Measurements from ENCODE around the gene DUSP16. TPM values are rescaled to one million over a fixed set of nuclear protein-coding genes. Genes with fewer than 3 reads are reported as not detected.
A peak's percentile ranks its signal among the peaks of the same experiment; 100 is the strongest.

Gene DUSP16
- total RNA-seq, 2 experiments from 2014 or later: 32.2 to 38.1 TPM

GRCh38 chr12:12450043-12450471 is 112.6 kb downstream of the DUSP16 start:
- POLR2A ChIA-PET: no interaction called here
- Mint-ChIP-seq H3K4me1 (peaks cover 13% of the 10 kb centered on the region), H3K27ac (no peak overlapping the region), H3K4me3 (no peak overlapping the region), H3K36me3 (peaks cover 10% of the 10 kb centered on the region), H3K27me3 (no peaks in the 10 kb centered on the region), H3K9me3 (no peaks in the 10 kb centered on the region)
- ATAC-seq (ENCODE audit: low read depth) (no peak), DNase-seq (no peak)

DNA sequence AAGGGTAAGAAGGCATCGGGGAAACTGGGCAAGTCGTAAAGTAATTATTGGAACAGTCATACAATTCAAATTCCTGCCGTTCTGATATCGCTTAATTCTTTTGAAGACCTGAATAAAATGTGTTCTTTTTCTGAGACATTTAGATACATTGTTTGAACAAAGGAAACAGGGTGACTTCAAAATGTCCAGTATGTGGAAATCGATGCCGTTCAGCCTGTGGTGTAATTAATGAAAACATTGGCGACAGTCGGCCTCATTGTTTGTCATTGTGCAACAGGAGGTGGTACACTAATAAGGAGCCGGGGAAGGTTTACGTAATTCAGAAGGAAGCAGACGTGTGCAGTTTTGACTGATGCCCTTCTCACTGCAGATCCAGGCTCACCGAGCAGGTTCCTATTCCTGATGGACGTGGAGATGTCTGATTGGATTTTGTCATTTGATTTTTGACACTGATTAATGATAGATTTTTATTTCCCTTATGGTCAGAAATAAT is 113.1 kb downstream of the DUSP16 start:
- DNase-seq: no peak
- H3K9me3 Mint-ChIP-seq: no peaks in the 10 kb centered on the region
- POLR2A ChIA-PET: no interaction called here
- no peak overlapping the region for H3K27ac Mint-ChIP-seq
- peaks cover 13% of the 10 kb centered on the region for H3K4me1 Mint-ChIP-seq
- no peak for ATAC-seq (ENCODE audit: low read depth)
- peaks cover 10% of the 10 kb centered on the region for H3K36me3 Mint-ChIP-seq
- H3K27me3 Mint-ChIP-seq: no peaks in the 10 kb centered on the region
- H3K4me3 Mint-ChIP-seq: no peak overlapping the region

- Mint-ChIP-seq H3K4me3 (no peak overlapping the region), H3K27ac (no peak overlapping the region), H3K27me3 (no peaks in the 10 kb centered on the region), H3K4me1 (peaks cover 20% of the 10 kb centered on the region), H3K36me3 (peaks cover 12% of the 10 kb centered on the region), H3K9me3 (no peaks in the 10 kb centered on the region)
- DNase-seq (no peak), ATAC-seq (ENCODE audit: low read depth) (no peak)
- POLR2A ChIA-PET: no interaction called here
These were observed 114.8 kb downstream of the DUSP16 start for GRCh38 chr12:12447837-12448236.

- POLR2A ChIA-PET: no interaction called here
- peaks cover 12% of the 10 kb centered on the region for H3K36me3 Mint-ChIP-seq
- no peaks in the 10 kb centered on the region for H3K9me3 Mint-ChIP-seq
- DNase-seq (no peak), ATAC-seq (ENCODE audit: low read depth) (no peak)
- peaks cover 26% of the 10 kb centered on the region for H3K4me1 Mint-ChIP-seq
- no peak overlapping the region for H3K27ac Mint-ChIP-seq
- H3K4me3 Mint-ChIP-seq: no peak overlapping the region
- H3K27me3 Mint-ChIP-seq: no peaks in the 10 kb centered on the region
These were observed 115.4 kb downstream of the DUSP16 start for GRCh38 chr12:12447236-12447635.

DNA sequence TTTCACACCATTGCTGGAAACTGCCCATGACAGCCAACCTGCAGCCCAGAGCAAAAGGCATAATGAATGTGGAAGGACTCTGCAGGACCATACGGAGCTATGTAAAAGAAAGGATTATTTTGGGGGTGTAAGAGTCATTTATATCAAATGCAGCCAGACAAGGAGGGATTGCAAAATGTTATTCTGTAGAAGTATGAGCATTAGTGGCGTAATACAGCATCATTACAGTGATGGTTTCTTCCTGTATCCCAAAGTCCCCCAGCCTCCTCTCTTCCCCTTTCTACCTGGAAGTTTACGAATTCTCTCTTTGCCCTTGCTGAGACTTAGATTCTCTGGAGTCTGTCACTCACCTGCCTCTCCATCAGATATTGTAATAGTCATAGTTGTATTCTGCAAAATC is 115.9 kb downstream of the DUSP16 start:
- H3K9me3 Mint-ChIP-seq: no peaks in the 10 kb centered on the region
- ATAC-seq (ENCODE audit: low read depth) (no peak), DNase-seq (no peak)
- peaks cover 8% of the 10 kb centered on the region for H3K36me3 Mint-ChIP-seq
- peaks cover 31% of the 10 kb centered on the region for H3K4me1 Mint-ChIP-seq
- H3K27ac Mint-ChIP-seq: no peak overlapping the region
- H3K4me3 Mint-ChIP-seq: no peak overlapping the region
- POLR2A ChIA-PET: no interaction called here
- H3K27me3 Mint-ChIP-seq: no peaks in the 10 kb centered on the region

GRCh38 chr12:12445882-12446181 is 116.8 kb downstream of the DUSP16 start:
- ATAC-seq (ENCODE audit: low read depth): no peak
- no peaks in the 10 kb centered on the region for H3K9me3 Mint-ChIP-seq
- no peaks in the 10 kb centered on the region for H3K27me3 Mint-ChIP-seq

GRCh38 chr12:12445165-12445881 is 117.3 kb downstream of the DUSP16 start:
- ATAC-seq (ENCODE audit: low read depth): no peak

More at GRCh38 chr12:12445882-12446181, 116.8 kb downstream of the DUSP16 start:
- Mint-ChIP-seq H3K36me3 (peaks cover 8% of the 10 kb centered on the region), H3K4me3 (no peak overlapping the region), H3K27ac (no peak overlapping the region), H3K4me1 (peaks cover 40% of the 10 kb centered on the region)
- no peak for DNase-seq
- POLR2A ChIA-PET: interaction anchor here (0.7 kb wide), 1 partner anchor 117 kb away, joined by 4 read pairs; no protein-coding TSS in a partner anchor

GRCh38 chr12:12443431-12443878 is 119.2 kb downstream of the DUSP16 start:
- Mint-ChIP-seq H3K4me3 (no peak overlapping the region), H3K27ac (peak overlapping the region; percentile 66), H3K4me1 (peaks cover 51% of the 10 kb centered on the region), H3K9me3 (no peaks in the 10 kb centered on the region), H3K27me3 (no peaks in the 10 kb centered on the region), H3K36me3 (peaks cover 18% of the 10 kb centered on the region)
- no peak for ATAC-seq (ENCODE audit: low read depth)
- POLR2A ChIA-PET: interaction anchor here (0.6 to 2.6 kb wide), 3 partner anchors 31 to 97 kb away, joined by 3 to 11 read pairs (median 5); no protein-coding TSS in a partner anchor
- no peak for DNase-seq

More at GRCh38 chr12:12445165-12445881, 117.3 kb downstream of the DUSP16 start:
- Mint-ChIP-seq H3K27me3 (no peaks in the 10 kb centered on the region), H3K4me1 (peaks cover 45% of the 10 kb centered on the region), H3K27ac (no peak overlapping the region), H3K4me3 (no peak overlapping the region), H3K9me3 (no peaks in the 10 kb centered on the region), H3K36me3 (peaks cover 9% of the 10 kb centered on the region)
- DNase-seq: no peak
- POLR2A ChIA-PET: interaction anchor here (0.7 kb wide), 1 partner anchor 118 kb away, joined by 4 read pairs; no protein-coding TSS in a partner anchor

GRCh38 chr12:12442548-12443071 is 120.1 kb downstream of the DUSP16 start:
- POLR2A ChIA-PET: interaction anchor here (0.6 to 2.6 kb wide), 7 partner anchors 23 to 98 kb away, joined by 3 to 11 read pairs (median 5); partner anchors contain the start of gene BORCS5
- no peak for ATAC-seq (ENCODE audit: low read depth)
- Mint-ChIP-seq H3K36me3 (peaks cover 24% of the 10 kb centered on the region), H3K4me3 (no peak overlapping the region), H3K4me1 (peaks cover 51% of the 10 kb centered on the region), H3K9me3 (no peaks in the 10 kb centered on the region), H3K27me3 (no peaks in the 10 kb centered on the region), H3K27ac (peak overlapping the region; percentile 96)
- DNase-seq: no peak

DNA sequence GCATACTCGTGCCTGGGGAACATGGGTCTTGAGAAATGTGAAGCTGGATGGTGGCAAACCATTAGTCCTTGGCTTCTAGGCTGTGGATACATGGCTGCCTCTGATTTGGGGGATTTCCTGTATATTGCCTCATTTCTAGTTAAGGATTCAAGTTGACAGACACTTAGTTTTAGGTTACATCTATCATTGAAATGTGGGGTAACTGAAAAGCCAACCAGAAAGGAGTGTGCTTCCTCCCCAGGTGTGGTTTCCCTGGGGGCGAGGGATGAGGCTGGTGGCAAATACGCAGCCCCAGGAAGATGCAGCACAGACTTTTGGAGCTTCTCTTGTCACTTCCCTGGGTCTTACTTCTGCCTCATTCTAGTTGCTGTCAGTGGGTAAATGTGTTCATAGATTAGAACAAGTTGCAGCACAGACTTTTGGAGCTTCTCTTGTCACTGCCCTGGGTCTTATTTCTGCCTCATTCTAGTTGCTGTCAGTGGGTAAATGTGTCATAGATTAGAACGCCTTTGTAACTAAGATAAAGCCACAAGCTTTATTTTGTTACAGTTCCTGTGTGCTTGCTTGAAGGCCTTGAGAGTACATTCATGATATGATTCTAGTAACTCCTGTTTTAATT is 120.7 kb downstream of the DUSP16 start:
- Mint-ChIP-seq H3K4me1 (peaks cover 45% of the 10 kb centered on the region), H3K27me3 (no peaks in the 10 kb centered on the region), H3K4me3 (peak overlapping the region; percentile 64), H3K36me3 (peaks cover 28% of the 10 kb centered on the region), H3K27ac (peak overlapping the region; percentile 96), H3K9me3 (peaks cover 5% of the 10 kb centered on the region)
- ATAC-seq (ENCODE audit: low read depth): peak; percentile 82
- POLR2A ChIA-PET: interaction anchor here (0.5 to 2.6 kb wide), 11 partner anchors 9 to 255 kb away, joined by 3 to 11 read pairs (median 3); no protein-coding TSS in a partner anchor
- peak; percentile 58 for DNase-seq

- peaks cover 40% of the 10 kb centered on the region for H3K4me1 Mint-ChIP-seq
- no peaks in the 10 kb centered on the region for H3K27me3 Mint-ChIP-seq
- peak overlapping the region; percentile 64 for H3K4me3 Mint-ChIP-seq
- DNase-seq: no peak
- POLR2A ChIA-PET: interaction anchor here (0.5 to 2.6 kb wide), 10 partner anchors 8 to 256 kb away, joined by 3 to 11 read pairs (median 4); no protein-coding TSS in a partner anchor
- peaks cover 32% of the 10 kb centered on the region for H3K36me3 Mint-ChIP-seq
- peaks cover 7% of the 10 kb centered on the region for H3K9me3 Mint-ChIP-seq
- H3K27ac Mint-ChIP-seq: peak overlapping the region; percentile 96
- no peak for ATAC-seq (ENCODE audit: low read depth)
These were observed 121.2 kb downstream of the DUSP16 start for GRCh38 chr12:12441429-12441807.

- H3K27me3 Mint-ChIP-seq: no peaks in the 10 kb centered on the region
- peak overlapping the region; percentile 96 for H3K27ac Mint-ChIP-seq
- ATAC-seq (ENCODE audit: low read depth) (no peak), DNase-seq (no peak)
- peaks cover 7% of the 10 kb centered on the region for H3K9me3 Mint-ChIP-seq
- peaks cover 38% of the 10 kb centered on the region for H3K4me1 Mint-ChIP-seq
- peak overlapping the region; percentile 64 for H3K4me3 Mint-ChIP-seq
- peaks cover 35% of the 10 kb centered on the region for H3K36me3 Mint-ChIP-seq
- POLR2A ChIA-PET: interaction anchor here (0.8 to 2.6 kb wide), 6 partner anchors 7 to 107 kb away, joined by 3 to 11 read pairs (median 4); no protein-coding TSS in a partner anchor
These were observed 121.8 kb downstream of the DUSP16 start for GRCh38 chr12:12440784-12441428.

DNA sequence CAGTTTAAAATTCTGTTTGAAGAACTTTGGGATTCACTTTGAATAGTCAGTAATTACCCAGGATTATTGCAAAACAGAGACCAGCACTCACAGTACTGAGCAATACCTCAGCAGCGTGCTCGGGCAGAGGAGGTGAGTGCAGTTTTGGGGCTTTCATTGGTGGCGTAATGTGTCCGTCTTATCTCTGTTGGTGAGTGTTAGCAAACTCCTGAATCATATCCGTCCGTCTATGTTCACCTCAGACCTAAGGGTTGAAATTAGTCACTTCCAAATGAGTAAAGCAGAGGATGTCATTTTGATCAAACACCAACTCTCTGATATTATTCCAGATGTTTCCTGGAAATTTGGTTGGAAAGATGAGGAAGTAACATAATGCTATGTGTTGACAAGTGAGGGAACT is 123.0 kb downstream of the DUSP16 start:
- Mint-ChIP-seq H3K4me3 (no peak overlapping the region), H3K36me3 (peaks cover 37% of the 10 kb centered on the region), H3K27ac (no peak overlapping the region), H3K9me3 (peaks cover 7% of the 10 kb centered on the region), H3K27me3 (no peaks in the 10 kb centered on the region), H3K4me1 (peaks cover 38% of the 10 kb centered on the region)
- ATAC-seq (ENCODE audit: low read depth) (no peak), DNase-seq (no peak)
- POLR2A ChIA-PET: no interaction called here

Measured in activated naive CD8-positive, alpha-beta T cell treated with anti-CD3 and anti-CD28 coated beads, Interleukin-2, amount 10 ng/mL, durations not matched to agents 7 days and 5 days (primary cell).